ENCODE measurements around the gene XPNPEP1.

Gene XPNPEP1

GRCh38 chr10:109819807-109820206, 103.5 kb downstream of the XPNPEP1 start:
- no peak overlapping the region for H3K4me3 ChIP-seq (ENCODE audit: low read depth, low read length)
- TF ChIP-seq CTCF (conservative IDR thresholded peaks at IDR 0.05; ENCODE audit: low read depth, low read length), result no peak
- DNase-seq (ENCODE audit: low read depth), result no peak

Measured in choroid plexus epithelial cell (primary cell).